GM12878 (cell line): Measurements from ENCODE around the gene GRK6. TPM values are rescaled to one million over a fixed set of nuclear protein-coding genes. Genes with fewer than 3 reads are reported as not detected.

ENCODE experiments used
- BCL11A ChIP-seq: IDR thresholded peaks from 2 replicates; pipeline ENCODE4 v1.6.1; 2011; ENCODE audit warnings: low read depth, low read length
- BRCA1 ChIP-seq: IDR thresholded peaks from 2 replicates; pipeline ENCODE4 v1.6.1; 2011; ENCODE audit warnings: low read depth, low read length, improper control_type of control experiment
- CHD1 ChIP-seq: IDR thresholded peaks from 2 replicates; pipeline ENCODE4 v1.6.1; 2012; ENCODE audit warnings: low read depth, low read length, improper control_type of control experiment
- ESRRA ChIP-seq: IDR thresholded peaks from 2 replicates; pipeline ENCODE4 v1.6.1; 2012; ENCODE audit warnings: mild to moderate bottlenecking, low read length, improper control_type of control experiment
- FOS ChIP-seq: IDR thresholded peaks from 3 replicates; pipeline ENCODE4 v1.6.1; 2011; ENCODE audit warnings: borderline replicate concordance; ENCODE audit not compliant: insufficient read length; ENCODE audit errors: extremely low read depth
- MTA3 ChIP-seq: IDR thresholded peaks from 2 replicates; pipeline ENCODE4 v1.6.1; 2012; ENCODE audit warnings: low read length, inconsistent platforms, borderline replicate concordance
- MYB ChIP-seq: fragments of 150-350 bp; IDR thresholded peaks from 2 replicates; pipeline ENCODE4 v1.6.1; 2014; ENCODE audit warnings: mild to moderate bottlenecking, low read depth, low read length, borderline replicate concordance
- NFYA ChIP-seq: IDR thresholded peaks from 2 replicates; pipeline ENCODE4 v1.6.1; 2011; ENCODE audit warnings: low read depth, mild to moderate bottlenecking, low read length, improper control_type of control experiment, borderline replicate concordance
- NR2F1 ChIP-seq: fragments of 450-650 bp; conservative IDR thresholded peaks from 2 replicates; pipeline ENCODE4 v1.6.1; 2017; ENCODE audit warnings: mild to moderate bottlenecking
- POLR2A ChIP-seq: IDR thresholded peaks from 2 replicates; pipeline ENCODE4 v1.6.1; 2011; ENCODE audit warnings: low read depth, mild to moderate bottlenecking, low read length
- POLR2AphosphoS5 ChIP-seq: IDR thresholded peaks from 2 replicates; pipeline ENCODE4 v1.6.1; 2011; ENCODE audit warnings: mild to moderate bottlenecking, low read length, inconsistent platforms
- SREBF2 ChIP-seq: IDR thresholded peaks from 2 replicates; pipeline ENCODE4 v1.6.1; 2012; ENCODE audit warnings: mild to moderate bottlenecking, low read length
- TAF1 ChIP-seq: IDR thresholded peaks from 2 replicates; pipeline ENCODE4 v1.6.1; 2011; ENCODE audit warnings: mild to moderate bottlenecking, low read depth, low read length, borderline replicate concordance
- TBL1XR1 ChIP-seq: IDR thresholded peaks from 2 replicates; pipeline ENCODE4 v1.6.1; 2012; ENCODE audit warnings: low read depth, low read length, improper control_type of control experiment
- YBX1 ChIP-seq: fragments of 450-650 bp; IDR thresholded peaks from 2 replicates; pipeline ENCODE4 v1.6.1; 2016; ENCODE audit warnings: antibody characterized with exemption
- ZNF384 ChIP-seq: IDR thresholded peaks from 2 replicates; pipeline ENCODE4 v1.6.1; 2012; ENCODE audit warnings: low read depth, mild to moderate bottlenecking, low read length, improper control_type of control experiment, borderline replicate concordance
- polyA plus RNA-seq, 11 experiments: library from polyadenylated mRNA; depleted of rRNA in 4 of 11; unstranded in 6 of 11; stranded (reverse) in 5 of 11; fragments of >200 nt; fragmentation: Nextera tagmentation in 4 of 11; fragmentation: Illumina TruSeq in 1 of 11; extraction: Ambion mirVana in 4 of 11; extraction: Trizol in 1 of 11; gene quantifications; 1 replicate in 1 of 11; 2 replicates in 10 of 11; pipeline versions ENCODE4 v1.2.1 to v1.2.3, GENCODE V29; 2011 to 2016; ENCODE audit warnings: inconsistent platforms in 2 of 11, missing spikeins in 2 of 11, low read depth in 1 of 11
- total RNA-seq, 4 experiments: library from RNA; depleted of rRNA in 3 of 4; stranded (reverse); fragments of >200 nt in 3 of 4; fragmentation: Illumina TruSeq in 1 of 4; extraction: Trizol in 1 of 4; gene quantifications; 2 replicates each; pipeline versions ENCODE4 v1.2.1 to v1.2.3, GENCODE V29; 2013 to 2021
- TF ChIP-seq, protein P1 (sequence below): fragments of 450-650 bp; formaldehyde crosslinking; IDR thresholded peaks from 2 replicates; pipeline ENCODE4 v1.4.0; 2022; ENCODE audit warnings: mild to moderate bottlenecking, moderate library complexity
- TF ChIP-seq, protein P2 (sequence below): fragments of 450-650 bp; IDR thresholded peaks from 2 replicates; pipeline ENCODE4 v1.6.1; 2017; ENCODE audit warnings: mild to moderate bottlenecking, moderate library complexity
- TF ChIP-seq, protein P3 (sequence below): IDR thresholded peaks from 2 replicates; pipeline ENCODE4 v1.6.1; 2012; ENCODE audit warnings: low read depth, low read length, improper control_type of control experiment
- TF ChIP-seq, protein P4 (sequence below): IDR thresholded peaks from 2 replicates; pipeline ENCODE4 v1.6.1; 2011; ENCODE audit warnings: low read depth, mild to moderate bottlenecking, low read length, moderate library complexity, borderline replicate concordance; ENCODE audit errors: extremely low read depth

The GRK6 gene
- total and polyA plus RNA-seq, 10 of the 15 experiments (the other 5 are each of a cell fraction or from before 2014, with no cell fraction given): 0.79 to 124 (median 41.6) TPM

DNA sequence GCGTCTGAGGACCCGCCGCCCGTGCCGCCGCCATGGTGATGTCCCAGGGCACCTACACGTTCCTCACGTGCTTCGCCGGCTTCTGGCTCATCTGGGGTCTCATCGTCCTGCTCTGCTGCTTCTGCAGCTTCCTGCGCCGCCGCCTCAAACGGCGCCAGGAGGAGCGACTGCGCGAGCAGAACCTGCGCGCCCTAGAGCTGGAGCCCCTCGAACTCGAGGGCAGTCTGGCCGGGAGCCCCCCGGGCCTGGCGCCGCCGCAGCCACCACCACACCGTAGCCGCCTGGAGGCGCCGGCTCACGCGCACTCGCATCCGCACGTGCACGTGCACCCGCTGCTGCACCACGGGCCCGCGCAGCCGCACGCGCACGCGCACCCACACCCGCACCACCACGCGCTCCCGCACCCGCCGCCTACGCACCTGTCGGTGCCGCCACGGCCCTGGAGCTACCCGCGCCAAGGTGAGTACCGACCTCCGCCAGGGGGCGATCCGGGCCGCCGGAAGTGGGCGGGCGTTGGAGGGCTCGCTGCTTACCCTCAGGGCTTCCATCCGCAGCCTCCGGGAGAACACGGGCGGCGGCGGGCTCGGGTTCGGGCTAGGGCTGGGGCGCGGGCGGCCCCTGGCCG is 28.7 kb downstream of the GRK6 start (continued):
- TF ChIP-seq NR2F1 (peak; percentile 35; the same call in 1 of the 2 replicates), CHD1 (no peak), ESRRA (no peak), POLR2AphosphoS5 (no peak), TAF1 (no peak; the same call in 1 of the 2 replicates), ZNF384 (no peak), FOS (no peak), BRCA1 (no peak), YBX1 (no peak), TBL1XR1 (no peak), POLR2A (no peak), NFYA (no peak), MYB (no peak), SREBF2 (no peak), BCL11A (no peak), MTA3 (no peak)
- TF ChIP-seq, protein P1, sequence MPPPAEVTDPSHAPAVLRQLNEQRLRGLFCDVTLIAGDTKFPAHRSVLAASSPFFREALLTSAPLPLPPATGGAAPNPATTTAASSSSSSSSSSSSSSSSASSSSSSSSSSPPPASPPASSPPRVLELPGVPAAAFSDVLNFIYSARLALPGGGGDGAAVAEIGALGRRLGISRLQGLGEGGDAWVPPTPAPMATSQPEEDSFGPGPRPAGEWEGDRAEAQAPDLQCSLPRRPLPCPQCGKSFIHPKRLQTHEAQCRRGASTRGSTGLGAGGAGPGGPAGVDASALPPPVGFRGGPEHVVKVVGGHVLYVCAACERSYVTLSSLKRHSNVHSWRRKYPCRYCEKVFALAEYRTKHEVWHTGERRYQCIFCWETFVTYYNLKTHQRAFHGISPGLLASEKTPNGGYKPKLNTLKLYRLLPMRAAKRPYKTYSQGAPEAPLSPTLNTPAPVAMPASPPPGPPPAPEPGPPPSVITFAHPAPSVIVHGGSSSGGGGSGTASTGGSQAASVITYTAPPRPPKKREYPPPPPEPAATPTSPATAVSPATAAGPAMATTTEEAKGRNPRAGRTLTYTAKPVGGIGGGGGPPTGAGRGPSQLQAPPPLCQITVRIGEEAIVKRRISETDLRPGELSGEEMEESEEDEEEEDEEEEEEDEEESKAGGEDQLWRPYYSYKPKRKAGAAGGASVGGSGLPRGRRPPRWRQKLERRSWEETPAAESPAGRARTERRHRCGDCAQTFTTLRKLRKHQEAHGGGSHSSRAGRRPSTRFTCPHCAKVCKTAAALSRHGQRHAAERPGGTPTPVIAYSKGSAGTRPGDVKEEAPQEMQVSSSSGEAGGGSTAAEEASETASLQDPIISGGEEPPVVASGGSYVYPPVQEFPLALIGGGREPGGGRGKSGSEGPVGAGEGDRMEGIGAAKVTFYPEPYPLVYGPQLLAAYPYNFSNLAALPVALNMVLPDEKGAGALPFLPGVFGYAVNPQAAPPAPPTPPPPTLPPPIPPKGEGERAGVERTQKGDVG (CRISPR knock-in tag): no peak
- TF ChIP-seq, protein P2, sequence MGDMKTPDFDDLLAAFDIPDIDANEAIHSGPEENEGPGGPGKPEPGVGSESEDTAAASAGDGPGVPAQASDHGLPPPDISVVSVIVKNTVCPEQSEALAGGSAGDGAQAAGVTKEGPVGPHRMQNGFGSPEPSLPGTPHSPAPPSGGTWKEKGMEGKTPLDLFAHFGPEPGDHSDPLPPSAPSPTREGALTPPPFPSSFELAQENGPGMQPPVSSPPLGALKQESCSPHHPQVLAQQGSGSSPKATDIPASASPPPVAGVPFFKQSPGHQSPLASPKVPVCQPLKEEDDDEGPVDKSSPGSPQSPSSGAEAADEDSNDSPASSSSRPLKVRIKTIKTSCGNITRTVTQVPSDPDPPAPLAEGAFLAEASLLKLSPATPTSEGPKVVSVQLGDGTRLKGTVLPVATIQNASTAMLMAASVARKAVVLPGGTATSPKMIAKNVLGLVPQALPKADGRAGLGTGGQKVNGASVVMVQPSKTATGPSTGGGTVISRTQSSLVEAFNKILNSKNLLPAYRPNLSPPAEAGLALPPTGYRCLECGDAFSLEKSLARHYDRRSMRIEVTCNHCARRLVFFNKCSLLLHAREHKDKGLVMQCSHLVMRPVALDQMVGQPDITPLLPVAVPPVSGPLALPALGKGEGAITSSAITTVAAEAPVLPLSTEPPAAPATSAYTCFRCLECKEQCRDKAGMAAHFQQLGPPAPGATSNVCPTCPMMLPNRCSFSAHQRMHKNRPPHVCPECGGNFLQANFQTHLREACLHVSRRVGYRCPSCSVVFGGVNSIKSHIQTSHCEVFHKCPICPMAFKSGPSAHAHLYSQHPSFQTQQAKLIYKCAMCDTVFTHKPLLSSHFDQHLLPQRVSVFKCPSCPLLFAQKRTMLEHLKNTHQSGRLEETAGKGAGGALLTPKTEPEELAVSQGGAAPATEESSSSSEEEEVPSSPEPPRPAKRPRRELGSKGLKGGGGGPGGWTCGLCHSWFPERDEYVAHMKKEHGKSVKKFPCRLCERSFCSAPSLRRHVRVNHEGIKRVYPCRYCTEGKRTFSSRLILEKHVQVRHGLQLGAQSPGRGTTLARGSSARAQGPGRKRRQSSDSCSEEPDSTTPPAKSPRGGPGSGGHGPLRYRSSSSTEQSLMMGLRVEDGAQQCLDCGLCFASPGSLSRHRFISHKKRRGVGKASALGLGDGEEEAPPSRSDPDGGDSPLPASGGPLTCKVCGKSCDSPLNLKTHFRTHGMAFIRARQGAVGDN: no peak; the same call in 1 of the 2 replicates
- TF ChIP-seq, protein P3, sequence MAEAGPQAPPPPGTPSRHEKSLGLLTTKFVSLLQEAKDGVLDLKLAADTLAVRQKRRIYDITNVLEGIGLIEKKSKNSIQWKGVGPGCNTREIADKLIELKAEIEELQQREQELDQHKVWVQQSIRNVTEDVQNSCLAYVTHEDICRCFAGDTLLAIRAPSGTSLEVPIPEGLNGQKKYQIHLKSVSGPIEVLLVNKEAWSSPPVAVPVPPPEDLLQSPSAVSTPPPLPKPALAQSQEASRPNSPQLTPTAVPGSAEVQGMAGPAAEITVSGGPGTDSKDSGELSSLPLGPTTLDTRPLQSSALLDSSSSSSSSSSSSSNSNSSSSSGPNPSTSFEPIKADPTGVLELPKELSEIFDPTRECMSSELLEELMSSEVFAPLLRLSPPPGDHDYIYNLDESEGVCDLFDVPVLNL: peak; percentile 24; the same call in 1 of the 2 replicates
- TF ChIP-seq, protein P4, sequence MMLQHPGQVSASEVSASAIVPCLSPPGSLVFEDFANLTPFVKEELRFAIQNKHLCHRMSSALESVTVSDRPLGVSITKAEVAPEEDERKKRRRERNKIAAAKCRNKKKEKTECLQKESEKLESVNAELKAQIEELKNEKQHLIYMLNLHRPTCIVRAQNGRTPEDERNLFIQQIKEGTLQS: no peak
